Cardiac septum (tissue), 1 donor: Measurements from ENCODE around the gene TCERG1L. TPM values are rescaled to one million over a fixed set of nuclear protein-coding genes. Genes with fewer than 3 reads are reported as not detected.
"Not testable (repeated sequence)": the region's sequence is repeated elsewhere in the genome, so short reads cannot be mapped to it uniquely, and the experiment has no call there.

Experiments used
- DNase-seq: peaks from one replicate; pipeline ENCODE4 v3.0.0-alpha.2; 2020; ENCODE audit warnings: low spot score
- intact Hi-C: fragments of 100-400 bp; cut with DNase I; formaldehyde crosslinking; loops from one replicate; pipeline ENCODE4 v1.14.0; 2022
- total RNA-seq: library from RNA; stranded (reverse); fragmentation: NEBNext Ultra II Directional; extraction: Animal tissue kit (Norgen Biotek cat#: 25700); gene quantifications from one replicate; pipeline ENCODE4 v1.2.1, GENCODE V29; 2021
- donor health status: DM: no; HTN: no; CAD: no.

Gene TCERG1L
- total RNA-seq, 1 donor from 2014 or later, result not detected

DNA sequence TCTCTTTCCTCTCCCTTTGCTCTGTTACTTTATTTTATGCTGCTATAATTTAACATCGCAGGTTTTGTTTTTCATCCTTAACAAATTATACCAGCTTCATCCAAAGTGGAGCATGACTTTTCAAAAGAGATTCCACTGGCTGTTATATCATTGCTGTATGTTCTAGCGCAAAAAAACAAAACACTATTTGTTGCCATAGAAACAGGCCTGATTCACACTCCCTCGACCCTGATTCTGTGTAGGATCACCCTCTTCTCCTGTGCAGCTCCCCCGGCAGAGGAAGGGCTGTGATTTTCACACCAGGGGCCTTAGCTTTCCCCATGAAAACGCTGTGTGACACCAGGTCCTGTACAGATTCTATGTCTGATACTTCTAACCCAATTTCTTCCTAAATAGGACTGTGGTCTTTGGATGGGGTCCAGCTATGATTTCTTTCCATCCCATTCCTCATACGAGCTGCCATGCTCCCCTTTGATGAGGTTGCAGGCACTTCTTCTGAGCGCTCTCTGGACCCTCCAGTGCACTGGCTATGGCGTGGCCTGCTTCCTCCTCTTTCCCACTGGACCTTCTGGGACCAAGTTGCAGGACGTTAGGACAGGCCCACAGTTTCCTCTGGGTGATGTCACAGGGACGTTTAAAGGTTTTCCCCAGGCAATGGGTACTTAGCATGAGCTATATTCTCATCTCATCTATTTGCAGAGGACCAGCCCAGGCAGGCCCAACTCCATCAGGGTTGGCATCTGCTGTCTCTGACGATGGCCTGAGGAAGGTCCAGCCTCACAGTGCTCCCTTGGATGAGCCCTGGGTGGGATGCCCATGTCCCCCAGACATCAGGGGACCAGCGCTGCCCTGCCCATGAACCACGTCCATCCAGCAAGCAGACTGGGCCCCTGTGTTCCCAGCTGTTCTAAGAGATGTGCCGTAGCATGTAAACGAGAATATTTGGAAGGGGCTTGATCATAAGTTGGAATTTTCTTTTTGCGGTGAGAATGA is 210.8 kb downstream of the TCERG1L start:
- DNase-seq, intact Hi-C loops: not testable (repeated sequence)

DNA sequence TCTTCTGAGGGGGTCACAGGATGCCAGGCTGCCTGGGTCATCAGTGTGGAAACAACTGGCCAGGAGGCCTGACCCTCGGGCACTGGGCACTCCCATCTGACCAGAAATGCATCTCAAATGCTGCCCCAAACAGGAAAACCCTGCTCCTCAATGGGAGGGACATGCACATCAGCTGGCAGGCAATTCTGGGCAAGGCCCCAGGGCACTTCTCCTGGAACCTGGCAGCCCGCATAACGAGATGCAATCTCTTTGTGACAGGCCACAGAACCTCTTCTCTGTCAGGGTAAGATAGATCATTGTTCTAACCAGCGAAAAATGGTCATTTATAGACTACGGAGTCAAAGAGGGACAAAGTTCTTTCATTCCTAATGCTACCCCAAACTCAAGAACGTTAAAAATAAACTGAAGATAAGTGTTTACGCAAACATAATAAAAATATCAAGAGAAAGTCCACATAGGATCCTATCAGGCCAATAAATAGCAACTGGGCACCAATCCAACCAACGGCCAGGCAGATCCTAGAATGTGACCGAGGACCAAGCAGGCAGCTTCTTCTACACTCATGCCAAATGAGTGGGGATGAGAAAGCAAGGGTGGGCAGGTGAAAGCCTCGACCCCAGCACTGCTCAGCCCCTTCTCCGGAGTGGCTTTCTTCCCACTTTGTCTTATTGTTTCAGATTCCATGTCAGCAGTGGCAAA is 212.3 kb downstream of the TCERG1L start:
- no peak for DNase-seq
- intact Hi-C loops, result no loop called here

DNA sequence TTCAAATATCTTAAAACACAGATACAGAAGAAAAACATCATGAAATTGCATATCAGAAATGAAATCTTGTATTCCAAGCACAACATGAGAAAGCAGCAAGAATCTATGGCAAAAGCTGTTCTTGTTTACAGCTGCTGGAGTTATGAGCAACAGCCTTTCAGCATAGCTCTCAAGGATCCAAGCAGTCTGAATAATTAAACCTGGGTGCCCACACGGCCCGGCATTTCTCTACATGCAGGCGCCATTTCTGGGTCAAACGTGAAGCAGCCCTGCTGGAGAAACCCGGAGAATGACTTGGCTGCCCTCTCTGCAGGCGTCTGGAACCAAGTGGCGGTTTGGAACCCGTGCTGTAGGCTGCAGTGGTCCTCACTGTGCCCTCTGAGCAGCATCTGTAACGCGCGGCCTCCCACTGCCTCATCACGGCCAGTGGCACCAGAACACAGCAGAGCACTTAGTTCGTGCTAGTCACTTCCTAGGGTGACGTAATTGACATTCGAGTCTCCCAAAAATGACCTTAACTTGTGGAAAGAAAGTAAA is 213.0 kb downstream of the TCERG1L start:
- DNase-seq, result no peak
- intact Hi-C loops, result no loop called here

DNA sequence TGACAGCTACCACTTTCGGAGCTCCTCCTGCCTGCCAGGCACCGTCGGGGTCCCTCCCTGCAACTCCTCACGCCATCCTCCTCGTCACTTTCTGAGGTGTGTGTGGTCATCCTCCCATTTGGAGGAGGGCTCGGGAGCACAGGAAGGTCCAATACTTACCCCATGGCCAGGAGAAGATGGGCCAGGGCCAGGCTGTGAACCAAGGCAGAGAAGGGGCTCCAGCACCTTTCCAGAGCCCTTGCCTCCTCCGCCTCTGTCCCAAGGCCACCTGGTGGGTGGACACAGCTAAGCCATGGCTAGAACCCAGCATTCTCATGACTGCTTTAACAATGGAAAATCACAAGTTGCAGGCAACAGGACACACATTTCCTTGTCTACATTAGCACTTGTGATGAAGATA is 215.5 kb downstream of the TCERG1L start:
- DNase-seq, result no peak
- intact Hi-C loops, result no loop called here

GRCh38 chr10:131095313-131095580 is 216.3 kb downstream of the TCERG1L start:
- intact Hi-C loops, result no loop called here
- DNase-seq, result no peak

DNA sequence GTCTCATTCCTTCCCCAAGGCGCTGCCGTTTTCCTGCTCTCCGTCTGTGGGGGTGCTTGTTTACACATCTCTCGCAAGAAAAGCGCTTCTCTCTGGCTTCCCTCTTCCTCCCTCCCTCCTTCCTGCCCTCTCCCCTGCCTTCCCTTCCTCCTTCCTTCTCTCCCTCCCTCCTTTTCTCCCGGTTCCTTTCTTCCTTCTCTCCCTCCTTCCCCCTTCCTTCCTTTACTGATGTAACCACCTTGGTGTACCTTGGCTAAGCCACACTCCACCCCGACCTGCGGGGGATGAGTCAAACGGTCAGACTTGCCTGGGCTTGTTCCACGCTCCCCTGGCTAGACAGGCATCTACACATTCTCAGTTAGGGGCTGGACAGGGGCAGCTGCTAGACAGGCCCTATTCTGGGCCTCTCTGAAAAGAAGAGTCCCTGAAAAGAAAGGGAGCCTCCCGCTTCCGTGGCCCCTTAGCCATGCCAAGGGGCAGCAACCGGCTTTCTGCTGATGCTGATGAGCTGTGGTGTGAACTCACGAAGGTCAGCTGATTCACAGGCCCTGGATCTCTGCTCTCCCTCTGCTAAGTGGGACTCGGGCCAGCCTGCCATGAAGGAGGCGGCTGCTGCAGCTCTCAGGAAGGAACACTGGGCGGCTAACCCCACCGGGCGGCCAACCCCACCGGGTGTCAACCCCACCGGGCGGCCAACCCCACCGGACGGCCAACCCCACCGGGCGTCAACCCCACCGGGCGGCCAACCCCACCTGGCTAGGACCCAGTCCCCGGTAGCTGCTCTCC is 216.8 kb downstream of the TCERG1L start:
- DNase-seq, result no peak
- intact Hi-C loops, result no loop called here

DNA sequence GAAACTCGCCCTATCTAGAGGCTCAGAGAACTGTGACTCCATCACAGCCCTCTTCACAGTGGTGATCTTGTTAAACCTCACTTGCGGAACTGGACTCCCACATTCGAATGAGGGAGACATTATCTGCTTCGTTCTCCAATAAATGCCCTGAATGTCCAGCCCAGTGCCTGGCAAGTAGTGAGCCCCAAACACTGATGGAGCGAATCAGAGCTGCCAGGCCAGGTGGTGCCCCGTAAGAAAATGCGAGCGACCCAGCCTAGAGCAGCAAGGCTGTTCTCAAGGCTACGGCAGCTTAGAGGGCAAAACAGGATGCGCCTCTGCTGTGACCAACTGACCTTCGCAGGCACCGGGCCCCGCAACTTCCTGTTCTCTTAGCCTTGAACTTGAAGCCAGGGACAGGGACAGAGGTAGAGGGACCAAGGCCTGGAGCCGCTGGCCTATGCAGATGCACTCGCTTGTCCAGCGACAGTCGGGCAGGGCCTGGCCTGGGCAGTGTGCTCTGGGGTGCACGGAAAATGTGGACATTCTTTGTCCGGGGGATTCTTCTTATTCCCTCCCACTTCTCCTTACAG is 217.6 kb downstream of the TCERG1L start:
- intact Hi-C loops, result no loop called here
- no peak for DNase-seq

DNA sequence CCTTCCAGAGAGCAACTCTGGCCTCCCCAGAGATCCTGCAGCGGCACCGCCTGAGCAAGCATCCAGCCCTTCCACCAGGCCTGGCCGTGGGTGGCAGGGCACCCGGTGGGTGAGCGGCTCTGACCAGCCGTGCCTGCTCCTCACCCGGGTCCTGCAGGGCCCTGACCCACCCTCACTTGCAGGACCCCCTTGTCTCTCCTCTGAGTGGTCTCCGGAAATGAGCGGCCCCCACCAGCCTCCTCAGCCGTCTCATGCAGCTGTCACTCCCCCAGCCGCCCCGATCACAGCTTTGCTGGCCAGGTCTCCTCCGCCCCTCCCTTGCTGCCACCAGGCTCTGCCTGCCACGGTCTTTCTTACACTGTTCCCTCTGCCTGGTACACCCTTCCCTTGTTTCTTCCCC is 218.2 kb downstream of the TCERG1L start:
- no peak for DNase-seq
- intact Hi-C loops, result no loop called here

- no peak for DNase-seq
- intact Hi-C loops, result no loop called here
Measured at GRCh38 chr10:131092876-131093275, 218.6 kb downstream of the TCERG1L start.

GRCh38 chr10:131092386-131092785 is 219.1 kb downstream of the TCERG1L start:
- no peak for DNase-seq
- intact Hi-C loops, result no loop called here

DNA sequence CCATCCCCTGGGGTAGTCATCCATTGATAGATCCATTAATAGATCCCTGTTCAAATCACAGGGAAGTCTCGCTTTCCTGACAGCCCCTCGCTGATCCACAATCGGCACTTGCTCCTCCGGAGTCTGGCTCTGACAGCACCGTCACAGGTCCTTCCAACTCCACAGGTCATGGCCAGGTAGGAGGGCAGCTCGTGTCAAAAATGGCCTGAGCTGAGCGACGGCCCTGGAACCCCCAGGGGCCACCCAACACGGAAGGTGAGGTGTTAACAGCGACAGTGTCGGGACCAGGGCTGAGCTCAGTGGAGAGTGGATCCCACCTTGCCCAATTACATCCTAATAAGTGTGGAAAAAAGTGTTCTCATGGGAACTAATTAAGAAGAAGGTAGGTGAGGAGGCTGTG is 219.8 kb downstream of the TCERG1L start:
- intact Hi-C loops, result no loop called here
- no peak for DNase-seq

DNA sequence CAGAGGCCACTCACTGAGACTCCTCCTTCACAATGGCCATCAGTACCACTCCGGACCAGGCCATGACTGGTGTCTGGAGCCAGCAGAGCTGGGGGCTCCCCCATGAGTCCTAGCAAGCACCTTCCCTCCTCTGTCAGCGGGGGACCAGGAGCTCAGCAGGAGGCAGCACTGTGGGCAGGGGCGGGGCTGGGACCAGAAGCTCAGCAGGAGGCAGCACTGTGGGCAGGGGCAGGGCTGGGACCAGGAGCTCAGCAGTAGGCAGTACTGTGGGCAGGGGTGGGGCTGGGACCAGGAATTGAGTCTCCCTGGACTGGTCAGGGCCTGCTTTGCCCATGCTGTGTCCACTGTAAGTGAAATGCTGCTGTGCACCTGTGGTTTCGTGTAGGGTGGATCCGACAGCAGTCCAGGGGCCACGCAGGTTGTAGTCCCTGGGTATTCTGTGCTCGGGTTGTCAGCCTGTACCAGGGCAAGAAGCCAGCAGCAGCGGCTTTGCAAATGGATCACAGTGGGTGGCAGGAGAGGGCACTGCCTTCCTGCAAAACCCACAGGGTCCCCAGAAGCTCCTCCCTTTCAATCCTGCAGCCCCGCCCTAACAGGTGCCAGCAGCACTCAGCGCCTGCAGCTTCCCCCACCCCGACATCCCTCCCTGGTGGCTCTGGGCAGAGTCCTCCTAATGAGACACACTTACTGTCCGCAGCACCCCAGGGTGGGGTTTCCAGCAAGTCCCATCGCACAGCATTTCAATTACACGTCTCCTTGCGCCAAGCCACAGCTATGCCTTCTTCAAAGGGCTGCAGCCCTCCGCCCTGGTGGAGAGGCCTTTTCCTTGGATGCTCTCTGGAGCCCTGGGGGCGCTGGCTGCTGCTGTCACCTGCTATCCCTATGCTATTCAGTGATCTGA is 220.5 kb downstream of the TCERG1L start:
- intact Hi-C loops, result no loop called here
- DNase-seq, result no peak

DNA sequence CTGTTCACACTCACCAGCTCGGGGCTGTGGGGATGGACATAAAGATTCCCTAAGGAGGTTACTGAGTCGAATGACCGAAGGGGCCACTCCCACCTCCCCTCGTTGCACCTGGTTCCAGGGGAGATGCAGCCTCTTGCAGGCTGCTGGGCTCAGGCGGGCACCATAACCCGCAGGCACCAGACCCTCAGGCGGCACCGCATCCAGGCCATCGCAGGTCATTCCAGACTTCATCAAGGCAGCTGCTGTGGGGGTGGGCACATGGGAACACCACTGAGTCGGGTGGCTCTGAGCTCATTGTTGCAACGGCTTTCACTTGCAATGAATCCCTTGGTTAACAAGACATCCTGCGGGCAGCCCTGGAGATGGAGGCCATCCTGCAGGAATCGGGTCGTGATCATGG is 221.7 kb downstream of the TCERG1L start:
- intact Hi-C loops, result no loop called here
- DNase-seq, result no peak

DNA sequence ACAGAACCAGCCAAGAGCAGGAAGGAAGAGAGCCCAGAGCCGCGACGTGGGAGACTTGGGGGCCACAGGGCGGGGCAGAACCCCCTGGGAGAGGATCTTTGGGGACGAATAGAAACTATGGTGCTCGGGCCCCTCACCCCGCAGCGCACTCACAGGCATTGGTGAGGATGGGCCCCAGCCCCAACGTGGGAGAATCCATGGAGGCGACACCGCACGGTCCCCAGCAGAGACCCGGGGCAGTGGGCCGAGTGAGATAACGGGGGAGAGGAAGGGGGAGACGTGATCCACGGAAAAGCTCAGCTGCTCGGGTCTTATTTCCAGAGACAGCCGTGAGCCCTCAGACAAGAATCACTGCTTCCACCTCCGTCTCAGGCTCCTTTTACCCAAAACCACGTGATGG is 222.4 kb downstream of the TCERG1L start:
- intact Hi-C loops, result no loop called here
- DNase-seq, result no peak

DNA sequence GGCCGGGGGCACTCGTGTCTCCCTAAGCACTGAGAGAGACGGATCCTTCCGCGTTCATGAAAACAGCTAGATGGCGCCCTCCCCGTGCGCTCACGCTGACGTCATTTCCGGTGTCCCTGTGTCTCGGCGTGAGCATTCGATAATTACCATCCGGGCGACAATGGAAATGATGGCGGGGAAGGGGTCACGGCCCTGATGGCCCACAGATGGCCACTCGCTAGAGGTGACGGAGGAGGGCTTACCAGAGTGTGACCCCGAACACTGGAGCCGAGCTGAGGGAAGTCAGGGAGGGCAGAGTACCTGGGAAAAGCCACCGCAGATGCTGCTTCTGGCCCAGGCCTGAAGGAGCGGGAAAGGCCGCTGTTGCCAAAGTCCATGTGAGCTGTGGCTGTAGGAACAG is 222.9 kb downstream of the TCERG1L start:
- DNase-seq, result no peak
- intact Hi-C loops, result no loop called here

GRCh38 chr10:131087464-131088215 is 223.9 kb downstream of the TCERG1L start:
- DNase-seq, result no peak
- intact Hi-C loops, result no loop called here

DNA sequence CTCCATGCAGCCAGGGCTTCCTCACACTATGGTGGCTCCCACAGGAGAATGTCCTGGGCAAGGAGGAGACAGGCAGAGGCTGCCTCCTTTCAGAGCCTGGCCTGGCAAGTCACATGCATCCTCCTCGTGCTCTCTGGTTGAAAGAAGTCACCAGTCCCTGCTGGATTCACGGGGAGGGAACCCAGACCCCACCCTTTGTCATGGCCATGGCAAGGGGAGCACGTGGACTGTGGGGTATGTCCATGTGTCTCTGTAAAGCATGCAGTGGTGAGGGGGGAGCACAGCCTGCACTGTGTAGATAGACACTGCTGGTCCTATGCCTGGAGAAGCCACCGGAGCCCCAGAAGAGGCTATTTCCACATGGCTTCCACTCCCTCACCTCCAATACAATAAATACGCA is 225.0 kb downstream of the TCERG1L start:
- DNase-seq, result no peak
- intact Hi-C loops, result no loop called here

DNA sequence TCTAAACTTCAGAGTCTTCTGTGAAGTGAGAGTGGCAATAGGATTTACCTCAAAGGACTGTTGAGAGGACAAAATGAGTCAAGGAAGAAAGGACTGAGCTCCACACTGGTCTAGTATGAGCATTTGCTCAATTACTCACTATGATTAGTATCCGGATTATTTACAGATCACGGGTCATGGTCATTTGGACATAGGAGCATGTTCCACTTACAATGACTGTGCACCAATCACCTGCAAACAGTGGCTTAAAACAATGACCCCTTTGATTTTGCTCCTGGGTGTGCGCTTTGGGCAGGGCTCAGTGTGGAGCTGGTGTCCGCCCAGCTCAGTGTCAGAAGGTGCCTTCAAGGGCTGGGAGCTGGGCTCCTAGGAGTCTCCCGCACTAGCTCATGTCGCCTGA is 225.4 kb downstream of the TCERG1L start:
- intact Hi-C loops, result no loop called here
- no peak for DNase-seq
